T-helper 1 cell treated with Interleukin-12 subunit alpha and Interleukin-12 subunit beta and Interleukin-4 antibody, amounts not matched to agents 30 ng/mL and 1 ng/mL, for 36 hours (primary cell): Measurements from ENCODE around the gene TMEM52B. TPM values are rescaled to one million over a fixed set of nuclear protein-coding genes. Genes with fewer than 3 reads are reported as not detected.
"Not testable (repeated sequence)": the region's sequence is repeated elsewhere in the genome, so short reads cannot be mapped to it uniquely, and the experiment has no call there.

Source experiments
- intact Hi-C: fragments of 100-400 bp; cut with micrococcal nuclease; formaldehyde crosslinking; loops from one replicate; pipeline ENCODE4 v1.15.1; 2024
- total RNA-seq: library from RNA; stranded (reverse); gene quantifications from 2 replicates; pipeline ENCODE4 v1.2.3, GENCODE V29; 2022

The TMEM52B gene
- total RNA-seq, 1 donor from 2014 or later = not detected

DNA sequence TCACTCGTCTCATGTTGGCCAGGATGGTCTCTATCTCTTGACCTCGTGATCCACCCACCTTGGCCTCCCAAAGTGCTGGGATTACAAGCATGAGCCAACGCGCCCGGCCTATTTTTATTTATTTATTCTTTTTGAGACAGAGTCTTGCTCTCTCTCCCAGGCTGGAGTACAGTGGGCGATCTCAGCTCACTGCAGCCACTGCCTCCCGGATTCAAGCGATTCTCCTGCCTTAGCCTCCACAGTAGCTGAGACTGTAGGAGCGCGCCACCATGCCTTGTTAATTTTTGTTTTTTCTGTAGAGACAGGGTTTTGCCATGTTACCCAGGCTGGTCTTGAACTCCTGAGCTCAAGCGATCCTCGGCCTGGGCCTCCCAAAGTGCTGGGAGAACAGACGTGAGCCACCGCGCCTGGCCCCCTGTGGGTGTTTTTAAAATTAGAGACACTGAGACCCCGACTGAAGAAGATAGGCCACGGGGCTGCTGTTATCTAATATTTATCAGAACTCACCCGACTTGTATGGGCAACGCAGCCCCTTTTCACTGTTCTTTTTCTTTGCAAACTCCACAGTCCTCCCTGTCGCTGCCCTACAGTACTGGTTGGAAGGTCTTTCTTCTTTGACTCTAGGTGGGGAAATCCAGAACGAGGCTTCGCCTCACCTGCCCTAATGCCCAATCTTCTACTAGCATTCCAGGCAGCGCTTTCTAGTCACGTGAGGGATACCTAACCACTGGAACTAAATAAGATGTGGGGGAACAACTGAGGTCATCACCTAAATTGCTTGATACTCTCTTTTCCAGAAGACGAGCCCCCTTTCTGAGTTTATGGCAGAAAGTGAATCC is 32.5 kb downstream of the TMEM52B start:
- intact Hi-C loops = loop anchor here (5.0 kb wide), 1 partner anchor 534 kb away; no protein-coding TSS in a partner anchor

DNA sequence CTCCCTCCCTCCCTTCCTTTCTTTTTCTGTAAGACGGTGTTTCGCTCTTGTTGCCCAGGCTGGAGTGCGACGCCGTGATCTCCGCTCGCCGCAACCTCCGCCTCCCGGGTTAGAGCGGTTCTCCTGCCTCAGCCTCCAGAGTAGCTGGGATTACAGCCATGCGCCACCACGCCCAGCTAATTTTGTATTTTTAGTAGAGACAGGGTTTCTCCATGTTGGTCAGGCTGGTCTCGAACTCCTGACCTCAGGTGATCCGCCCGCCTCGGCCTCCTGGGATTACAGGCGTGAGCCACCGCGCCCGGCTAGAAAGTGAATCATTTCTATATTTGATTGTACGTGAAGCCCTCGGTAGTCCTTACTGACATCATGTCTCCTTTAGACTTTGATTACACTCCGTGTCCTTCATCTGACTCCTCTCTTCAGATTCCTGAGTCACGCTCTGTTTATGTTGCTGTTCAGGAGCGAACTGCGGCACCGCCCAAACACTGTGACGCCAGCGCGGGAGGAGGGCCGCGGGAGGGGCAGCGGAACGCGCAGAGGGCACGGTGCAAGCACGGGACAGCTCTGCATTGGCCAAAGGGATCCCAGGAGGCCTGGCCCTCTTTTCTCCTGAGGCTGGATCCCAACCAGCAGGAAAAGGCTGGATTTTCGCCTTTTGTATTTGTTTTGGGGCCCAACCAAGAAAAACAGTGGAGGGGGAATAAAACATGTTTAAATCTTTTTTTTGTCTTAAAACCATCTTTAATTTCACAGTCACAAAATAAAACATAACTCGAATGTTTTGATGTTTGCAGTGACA is 33.3 kb downstream of the TMEM52B start:
- intact Hi-C loops = loop anchor here (1.0 to 5.0 kb wide), 7 partner anchors 343 to 959 kb away; partner anchors contain the start of genes CLEC2B, MAGOHB, SMIM10L1 and YBX3

DNA sequence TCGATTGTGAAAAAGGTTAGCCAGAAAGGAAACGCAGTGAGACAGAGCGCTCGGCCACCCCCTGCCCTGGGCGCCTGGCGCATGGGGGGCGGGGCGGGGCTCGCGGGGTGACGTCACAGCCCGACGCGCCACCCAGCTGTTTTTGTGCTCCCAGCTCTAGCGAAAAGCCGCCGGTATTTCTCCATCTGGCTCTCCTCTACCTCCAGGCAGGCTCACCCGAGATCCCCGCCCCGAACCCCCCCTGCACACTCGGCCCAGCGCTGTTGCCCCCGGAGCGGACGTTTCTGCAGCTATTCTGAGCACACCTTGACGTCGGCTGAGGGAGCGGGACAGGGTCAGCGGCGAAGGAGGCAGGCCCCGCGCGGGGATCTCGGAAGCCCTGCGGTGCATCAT is 33.9 kb downstream of the TMEM52B start, which contains the start of gene GABARAPL1:
GABARAPL1 (plus strand) TSS at position 139 of the 393 bp plus-strand sequence; CDS start at position 392, 253 bp downstream.
- intact Hi-C loops = loop anchor here (1.0 to 5.0 kb wide), 12 partner anchors 23 to 959 kb away; partner anchors contain the start of genes CLEC2B, MAGOHB, SMIM10L1 and YBX3

DNA sequence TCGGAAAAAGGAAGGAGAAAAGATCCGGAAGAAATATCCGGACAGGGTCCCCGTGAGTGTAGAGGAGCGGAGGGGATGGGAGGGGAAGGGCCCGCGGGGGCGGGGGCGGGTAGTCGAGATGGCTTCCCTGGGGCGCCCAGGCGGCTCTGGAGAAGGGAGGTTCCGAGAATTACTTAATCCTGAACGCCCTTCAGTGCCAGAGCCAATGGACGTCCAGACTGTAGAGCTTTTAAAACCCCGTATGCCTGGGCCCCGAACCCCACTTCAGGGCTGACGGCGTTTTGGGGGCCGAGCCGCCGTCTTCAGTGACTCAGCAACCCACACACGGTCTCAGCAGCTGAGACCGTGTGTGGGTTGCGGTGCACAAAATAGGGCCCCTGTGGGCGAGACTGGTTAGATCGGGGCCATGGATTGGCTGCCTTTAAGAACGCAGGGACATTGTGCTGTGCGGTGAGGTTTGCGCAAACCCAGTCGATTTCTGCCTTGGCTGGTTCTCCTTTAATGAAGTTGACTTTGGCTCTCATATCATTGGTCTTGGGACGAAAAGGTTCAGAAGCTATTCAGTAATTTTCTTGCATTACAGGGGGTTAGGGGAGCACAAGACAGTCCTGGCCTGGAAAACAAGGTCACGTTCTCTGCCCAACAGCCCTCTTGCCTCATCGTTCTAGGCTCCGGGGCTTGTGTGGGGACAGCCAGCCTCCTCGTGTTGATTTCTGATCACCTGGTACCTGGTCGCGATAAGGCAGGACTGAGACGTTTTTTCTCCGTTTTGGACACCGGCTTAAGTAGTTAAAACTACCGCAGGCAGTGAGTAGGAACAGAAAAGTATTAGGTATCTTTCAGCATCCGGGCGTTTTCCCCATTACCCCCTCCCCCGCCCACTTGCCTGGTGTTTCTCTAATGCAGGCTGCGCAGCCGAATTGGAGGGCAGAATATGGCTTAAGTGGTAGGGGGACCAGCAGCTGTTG is 34.6 kb downstream of the TMEM52B start:
- intact Hi-C loops = loop anchor here (1.0 to 5.0 kb wide), 9 partner anchors 22 to 536 kb away; partner anchors contain the start of genes STYK1 and YBX3

DNA sequence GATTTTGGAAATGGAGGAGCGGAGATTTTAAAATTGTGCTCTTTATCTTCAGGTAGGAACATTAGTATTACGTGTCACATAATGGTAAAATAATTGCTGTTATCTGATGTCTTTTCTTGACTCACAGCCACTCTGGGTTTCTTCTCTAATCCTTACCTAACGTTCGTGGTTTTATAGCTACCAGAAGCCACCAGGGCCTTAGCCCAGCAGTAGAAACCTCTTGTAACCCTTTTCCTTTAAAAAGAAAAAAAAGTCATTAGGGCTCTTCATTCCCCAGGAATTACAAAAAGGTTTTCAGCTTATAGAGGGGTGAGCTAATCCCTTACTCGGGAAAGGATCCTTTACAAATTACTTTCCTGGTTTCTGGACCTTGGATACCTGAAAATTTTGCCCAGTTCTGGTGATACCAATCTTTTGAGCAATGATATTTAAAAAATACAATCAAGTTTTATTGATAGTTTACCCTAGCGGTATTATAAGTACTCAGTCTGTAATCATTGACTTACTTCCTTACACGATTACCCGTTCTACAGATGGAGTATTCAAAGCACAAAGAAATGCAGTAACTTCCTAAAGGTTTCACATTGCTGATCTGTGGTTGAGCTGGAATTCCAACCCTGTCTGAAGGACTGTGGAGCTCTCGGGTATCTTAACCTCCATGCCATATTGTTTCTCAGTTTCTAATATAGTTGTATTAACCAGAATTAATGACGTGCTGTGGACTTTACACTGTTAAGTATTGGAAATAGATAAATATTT is 35.5 kb downstream of the TMEM52B start:
- intact Hi-C loops = loop anchor here (1.0 to 5.0 kb wide), 2 partner anchors 460 to 537 kb away; partner anchors contain the start of gene STYK1

DNA sequence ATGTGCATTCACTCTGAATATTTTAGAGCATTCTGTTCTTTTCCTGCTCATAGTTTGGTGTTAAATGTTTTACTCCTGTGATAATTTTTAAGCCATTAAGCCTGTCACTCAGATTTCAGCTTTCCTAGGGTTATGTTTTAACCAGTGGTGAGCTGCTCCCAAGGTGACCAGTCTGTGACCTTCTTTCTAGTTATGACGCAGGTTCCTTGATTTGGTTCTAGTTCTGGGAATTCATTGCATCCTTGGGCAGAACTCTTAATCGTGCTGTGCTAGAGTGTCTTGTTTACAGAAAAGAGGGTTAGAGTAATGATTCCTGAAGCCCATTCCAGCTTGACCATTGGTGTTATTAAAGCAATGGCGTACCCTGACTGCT is 36.0 kb downstream of the TMEM52B start:
- intact Hi-C loops = loop anchor here (1.0 to 5.0 kb wide), 2 partner anchors 459 to 538 kb away; partner anchors contain the start of gene STYK1

DNA sequence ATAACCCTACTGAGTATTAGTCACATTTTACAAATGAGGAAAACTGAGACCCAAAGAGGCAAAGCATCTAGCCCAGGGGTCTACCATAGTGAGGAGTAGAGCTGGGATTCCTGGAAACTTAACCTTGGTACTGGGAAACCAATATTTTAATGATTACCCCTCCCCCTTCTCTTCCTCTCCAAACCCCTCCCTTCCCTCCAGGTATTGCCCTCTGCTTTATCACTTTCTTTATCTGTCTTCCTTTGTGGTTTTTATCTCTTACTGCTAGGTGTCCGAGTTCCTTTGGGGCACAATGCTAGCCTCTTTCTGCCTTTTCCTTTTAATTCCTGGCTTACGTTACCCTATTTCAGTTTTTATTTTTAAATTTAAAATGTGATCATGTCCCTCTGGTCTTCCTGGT is 36.6 kb downstream of the TMEM52B start:
- intact Hi-C loops = no loop called here

DNA sequence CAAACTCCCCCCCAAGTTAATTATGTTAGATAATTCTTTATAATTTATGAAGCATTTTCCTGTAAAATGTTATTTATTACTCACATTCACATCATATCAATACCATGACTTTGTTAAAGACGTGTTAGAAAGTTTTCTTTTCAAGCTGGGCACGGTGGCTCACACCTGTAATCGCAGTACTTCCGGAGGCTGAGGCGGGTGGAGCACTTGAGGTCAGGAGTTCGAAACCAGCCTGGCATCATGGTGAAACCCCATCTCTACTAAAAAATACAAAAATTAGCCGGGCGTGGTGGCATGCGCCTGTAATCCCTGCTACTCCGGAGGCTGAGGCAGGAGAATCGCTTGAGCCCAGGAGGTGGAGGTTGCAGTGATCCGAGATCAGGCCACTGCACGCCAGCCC is 37.1 kb downstream of the TMEM52B start:
- intact Hi-C loops = not testable (repeated sequence)

DNA sequence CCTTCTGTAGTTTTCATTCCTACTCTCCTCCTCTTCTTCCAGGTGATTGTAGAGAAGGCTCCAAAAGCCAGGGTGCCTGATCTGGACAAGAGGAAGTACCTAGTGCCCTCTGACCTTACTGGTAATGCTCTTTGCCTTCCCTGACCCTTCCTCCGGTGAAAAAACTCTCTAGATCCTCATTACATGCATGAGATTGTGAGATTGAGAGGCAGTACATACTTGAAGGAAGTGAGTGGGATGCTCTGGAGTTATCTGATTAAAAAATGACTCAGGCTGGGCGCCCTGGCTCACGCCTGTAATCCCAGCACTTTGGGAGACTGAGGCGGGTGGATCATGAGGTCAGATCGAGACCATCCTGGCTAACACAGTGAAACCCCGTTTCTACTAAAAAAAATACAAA is 39.2 kb downstream of the TMEM52B start:
- intact Hi-C loops = no loop called here

DNA sequence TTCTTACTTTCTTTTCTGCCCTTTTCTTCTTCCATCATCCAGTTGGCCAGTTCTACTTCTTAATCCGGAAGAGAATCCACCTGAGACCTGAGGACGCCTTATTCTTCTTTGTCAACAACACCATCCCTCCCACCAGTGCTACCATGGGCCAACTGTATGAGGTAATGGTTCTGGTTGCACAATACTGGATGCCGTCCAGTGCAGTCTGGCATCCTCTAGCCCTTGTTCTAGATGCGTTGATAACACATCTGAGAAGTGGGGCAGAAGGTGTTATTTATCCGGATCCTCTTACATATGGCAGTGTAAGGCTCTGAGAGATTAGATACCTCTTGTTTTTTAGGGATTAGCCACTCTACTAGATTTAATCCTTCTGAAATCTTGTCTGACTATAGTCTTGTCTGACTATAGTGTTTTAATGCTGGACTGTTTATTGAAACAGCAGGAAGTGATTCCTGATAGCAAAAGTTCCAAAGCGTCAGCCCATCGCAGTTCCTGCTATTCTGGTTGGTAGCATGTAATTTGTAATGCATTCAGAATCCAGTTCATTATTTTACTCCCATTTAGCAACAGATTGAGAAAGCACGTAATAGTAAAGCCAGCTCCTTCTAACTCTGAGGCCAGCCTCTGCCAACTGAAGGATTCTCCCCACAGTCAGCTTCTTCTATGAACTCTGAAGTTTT is 41.7 kb downstream of the TMEM52B start:
- intact Hi-C loops = no loop called here

DNA sequence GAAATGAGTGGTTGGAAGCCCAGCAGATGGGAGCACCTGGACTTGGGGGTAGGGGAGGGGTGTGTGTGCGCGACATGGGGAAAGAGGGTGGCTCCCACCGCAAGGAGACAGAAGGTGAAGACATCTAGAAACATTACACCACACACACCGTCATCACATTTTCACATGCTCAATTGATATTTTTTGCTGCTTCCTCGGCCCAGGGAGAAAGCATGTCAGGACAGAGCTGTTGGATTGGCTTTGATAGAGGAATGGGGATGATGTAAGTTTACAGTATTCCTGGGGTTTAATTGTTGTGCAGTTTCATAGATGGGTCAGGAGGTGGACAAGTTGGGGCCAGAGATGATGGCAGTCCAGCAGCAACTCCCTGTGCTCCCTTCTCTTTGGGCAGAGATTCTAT is 43.0 kb downstream of the TMEM52B start:
- intact Hi-C loops = no loop called here

DNA sequence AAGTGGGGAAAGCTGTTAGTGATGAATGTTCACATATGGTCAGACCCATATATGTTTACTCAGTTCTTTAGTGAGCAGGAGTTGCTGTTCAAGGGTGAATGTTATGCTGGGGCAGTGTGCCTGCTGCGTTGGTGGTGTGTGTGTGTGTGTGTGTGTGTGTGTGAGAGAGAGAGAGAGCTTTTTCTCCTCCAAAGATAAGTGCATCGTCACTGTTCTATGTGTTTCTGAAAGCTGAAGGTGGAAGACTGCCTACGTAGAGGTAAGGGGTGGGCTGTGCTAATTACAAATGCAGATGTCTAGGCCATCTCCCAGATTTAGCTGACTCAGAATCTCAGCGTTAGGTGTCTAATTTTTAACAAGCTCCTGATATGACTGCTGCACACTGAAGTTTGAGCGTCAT is 44.4 kb downstream of the TMEM52B start:
- intact Hi-C loops = no loop called here

DNA sequence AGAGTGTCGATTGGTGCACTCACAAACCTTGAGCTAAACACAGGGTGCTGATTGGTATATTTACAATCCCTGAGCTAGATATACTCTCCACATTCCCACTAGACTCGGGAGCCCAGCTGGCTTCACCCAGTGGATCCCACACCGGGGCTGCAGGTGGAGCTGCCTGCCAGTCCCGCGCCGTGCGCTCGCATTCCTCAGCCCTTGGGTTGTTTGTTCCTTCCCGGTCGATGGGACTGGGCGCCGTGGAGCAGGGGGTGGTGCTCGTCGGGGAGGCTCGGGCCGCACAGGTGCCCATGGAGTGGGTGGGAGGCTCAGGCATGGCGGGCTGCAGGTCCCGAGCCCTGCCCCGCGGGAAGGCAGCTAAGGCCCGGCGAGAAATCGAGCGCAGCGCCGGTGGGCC is 46.6 kb downstream of the TMEM52B start:
- intact Hi-C loops = not testable (repeated sequence)

DNA sequence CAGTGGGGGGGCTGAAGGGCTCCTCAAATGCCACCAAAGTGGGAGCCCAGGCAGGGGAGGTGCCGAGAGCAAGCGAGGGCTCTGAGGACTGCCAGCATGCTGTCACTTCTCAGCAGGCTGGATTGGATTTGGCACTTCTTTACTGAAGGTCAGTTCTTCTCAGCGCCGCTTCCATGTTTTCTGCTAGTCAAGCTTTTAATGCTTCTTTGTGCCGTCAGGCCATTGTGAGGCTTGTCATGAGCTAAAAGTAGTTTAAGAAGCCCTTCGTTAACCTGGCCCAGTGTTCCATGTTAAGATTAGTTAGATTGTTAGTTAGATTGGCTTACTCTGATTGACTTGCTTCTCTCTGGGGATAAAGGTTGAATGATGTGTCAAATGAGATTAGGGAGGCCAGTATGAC is 47.3 kb downstream of the TMEM52B start:
- intact Hi-C loops = no loop called here

DNA sequence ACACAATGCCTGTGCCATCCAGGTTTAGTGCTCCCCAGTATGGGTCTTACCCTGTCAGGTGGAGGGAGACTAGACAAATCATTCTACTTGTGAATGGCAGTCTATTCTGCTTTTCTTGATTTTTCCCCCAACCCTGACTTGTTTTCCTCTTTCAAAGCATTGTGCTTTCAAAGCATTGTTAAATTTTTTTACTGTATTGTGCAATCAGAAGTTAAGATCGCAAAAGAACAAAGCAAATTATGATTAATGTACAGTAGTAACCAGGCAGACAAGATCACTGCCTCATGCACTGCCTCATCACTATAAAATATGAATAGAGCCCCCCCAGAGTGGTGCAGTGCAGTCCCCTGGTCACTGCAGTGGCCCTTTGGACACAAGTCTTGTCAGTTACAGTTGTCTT is 47.9 kb downstream of the TMEM52B start:
- intact Hi-C loops = no loop called here

DNA sequence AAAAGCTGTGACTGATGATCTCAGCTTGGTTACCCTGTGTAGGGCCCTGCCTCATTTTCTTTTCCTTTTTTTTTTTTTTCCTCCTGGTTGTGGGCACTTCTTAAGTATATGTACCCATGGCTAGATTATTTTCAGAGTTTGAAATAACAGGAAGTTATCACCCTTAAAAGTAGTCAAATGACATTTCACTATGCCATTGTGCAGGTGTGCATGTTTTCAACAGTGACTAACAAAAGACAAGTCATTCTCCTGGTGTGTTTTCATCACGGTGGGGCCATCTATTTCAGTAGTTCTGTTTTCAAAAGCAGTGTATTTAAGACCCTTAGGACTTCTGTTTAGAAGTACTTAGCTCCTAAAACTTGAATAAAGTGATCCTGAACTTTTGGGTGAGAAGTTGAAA is 48.8 kb downstream of the TMEM52B start:
- intact Hi-C loops = no loop called here

DNA sequence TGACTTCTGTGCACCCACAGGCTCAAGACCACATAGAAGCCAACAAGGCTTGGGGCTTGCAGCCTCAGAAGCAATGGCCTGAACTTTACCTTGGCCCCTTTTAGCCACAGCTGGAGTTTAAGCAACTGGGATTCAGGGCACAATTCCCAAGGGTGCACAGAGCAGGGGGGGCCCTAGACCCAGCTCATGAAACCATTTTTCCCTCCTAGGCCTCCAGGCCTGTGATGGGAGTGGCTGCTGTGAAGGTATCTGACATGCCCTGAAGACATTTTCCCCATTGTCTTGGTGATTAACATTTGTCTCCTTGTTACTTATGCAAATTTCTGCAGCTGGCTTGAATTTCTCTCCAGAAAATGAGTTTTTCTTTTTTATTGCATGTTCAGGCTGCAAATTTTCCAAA is 55.7 kb downstream of the TMEM52B start:
- intact Hi-C loops = no loop called here

DNA sequence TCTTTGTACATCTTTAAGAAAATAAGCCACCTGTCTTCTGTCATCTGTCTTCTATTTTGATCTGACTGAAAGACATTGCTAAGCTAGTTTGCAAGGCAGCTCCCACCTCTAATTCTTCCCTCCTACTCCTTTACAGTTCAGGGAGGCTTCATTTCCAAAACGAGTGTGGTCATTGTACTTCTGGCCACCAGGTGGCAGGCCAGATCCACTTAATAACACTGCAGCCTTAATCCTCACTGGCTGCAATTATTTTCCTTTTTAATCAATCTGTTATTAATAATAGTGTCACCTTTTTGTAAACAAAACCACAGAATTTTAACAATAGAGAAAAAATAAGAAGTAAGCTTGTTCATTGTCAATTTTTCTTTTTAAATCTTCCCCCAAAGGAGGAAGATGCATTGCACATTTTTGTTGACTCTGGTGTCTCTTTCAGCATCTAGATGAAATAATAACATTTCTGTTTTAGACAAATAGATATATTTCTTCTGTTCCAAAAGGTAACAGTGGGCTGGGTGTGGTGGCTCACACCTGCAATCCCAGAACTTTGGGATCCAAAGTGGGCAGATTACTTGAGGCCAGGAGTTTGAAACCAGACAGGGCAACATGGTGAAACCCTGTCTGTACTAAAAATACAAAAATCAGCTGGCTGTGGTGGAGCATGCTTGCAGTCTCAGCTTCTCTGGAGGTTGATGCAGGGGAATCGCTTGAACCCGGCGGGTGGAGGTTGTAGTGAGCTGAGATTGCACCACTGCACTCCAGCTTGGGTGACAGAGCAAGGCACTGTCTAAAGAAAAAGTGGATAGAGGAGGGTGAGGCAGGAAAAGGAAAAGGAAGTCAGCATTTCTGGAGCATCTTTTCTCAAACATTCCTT is 57.2 kb downstream of the TMEM52B start:
- intact Hi-C loops = loop anchor here (1.0 kb wide), 6 partner anchors 23 to 1250 kb away; partner anchors contain the start of gene STYK1
